ENCODE results near the gene PKDCC. TPM values are rescaled to one million over a fixed set of nuclear protein-coding genes. Genes with fewer than 3 reads are reported as not detected.

Gene PKDCC
- total and polyA plus RNA-seq, 2 experiments from 2014 or later: 270 to 278 TPM

GRCh38 chr2:42096869-42097591 lies 49.2 kb downstream of the PKDCC start:
- H3K36me3 ChIP-seq (replicated peaks; ENCODE audit: insufficient read depth, low read depth): no peaks in the 10 kb centered on the region
- H3K27ac ChIP-seq: no peak overlapping the region
- H3K9me3 ChIP-seq (ENCODE audit: low read depth): no peaks in the 10 kb centered on the region
- 78% methylated on average over 10 of the region's 10 CpGs for WGBS (ENCODE audit: low lambda C conversion rate, missing lambda C conversion rate)
- no peaks in the 10 kb centered on the region for H3K79me2 ChIP-seq
- no peak for TF ChIP-seq EZH2 (IDR thresholded peaks at IDR 0.05; ENCODE audit: borderline replicate concordance)
- TF ChIP-seq EZH2phosphoT487 (IDR thresholded peaks at IDR 0.05; ENCODE audit: low read depth, severe bottlenecking, unreplicated experiment): no peak
- TF ChIP-seq CTCF (IDR thresholded peaks at IDR 0.05; ENCODE audit: poor library complexity): no peak
- no peak overlapping the region for H2AFZ ChIP-seq
- no peak for DNase-seq (ENCODE audit: low spot score)
- H3K4me2 ChIP-seq: no peak overlapping the region
- no peaks in the 10 kb centered on the region for H4K20me1 ChIP-seq (ENCODE audit: insufficient read depth, poor library complexity, severe bottlenecking)
- H3K9me2 ChIP-seq (replicated peaks; ENCODE audit: insufficient read depth): no peaks in the 10 kb centered on the region
- H3K4me1 ChIP-seq (ENCODE audit: insufficient read depth): peaks cover 14% of the 10 kb centered on the region
- no peak overlapping the region for H3K4me3 ChIP-seq
- no peaks in the 10 kb centered on the region for H3K27me3 ChIP-seq

GRCh38 chr2:42098571-42099437 lies 51.0 kb downstream of the PKDCC start:
- Histone ChIP-seq H3K4me2 (no peak overlapping the region), H3K4me3 (no peak overlapping the region), H3K27me3 (no peaks in the 10 kb centered on the region), H3K36me3 (replicated peaks; ENCODE audit: insufficient read depth, low read depth) (no peaks in the 10 kb centered on the region), H3K9me2 (replicated peaks; ENCODE audit: insufficient read depth) (no peaks in the 10 kb centered on the region), H2AFZ (no peak overlapping the region), H3K4me1 (ENCODE audit: insufficient read depth) (peaks cover 20% of the 10 kb centered on the region), H3K27ac (no peak overlapping the region), H3K9me3 (ENCODE audit: low read depth) (no peaks in the 10 kb centered on the region), H3K79me2 (no peaks in the 10 kb centered on the region), H4K20me1 (ENCODE audit: insufficient read depth, poor library complexity, severe bottlenecking) (no peaks in the 10 kb centered on the region)
- WGBS (ENCODE audit: low lambda C conversion rate, missing lambda C conversion rate): 74% methylated on average over 9 of the region's 9 CpGs
- TF ChIP-seq EZH2 (IDR thresholded peaks at IDR 0.05; ENCODE audit: borderline replicate concordance) (no peak), CTCF (IDR thresholded peaks at IDR 0.05; ENCODE audit: poor library complexity) (no peak), EZH2phosphoT487 (IDR thresholded peaks at IDR 0.05; ENCODE audit: low read depth, severe bottlenecking, unreplicated experiment) (no peak)
- no peak for DNase-seq (ENCODE audit: low spot score)

- WGBS (ENCODE audit: low lambda C conversion rate, missing lambda C conversion rate): over 99% methylated on average over 6 of the region's 6 CpGs
- Histone ChIP-seq H3K4me3 (no peak overlapping the region), H3K27ac (no peak overlapping the region)
Measured at GRCh38 chr2:42099438-42100173, 51.8 kb downstream of the PKDCC start.

More at GRCh38 chr2:42099438-42100173, 51.8 kb downstream of the PKDCC start:
- H3K9me2 ChIP-seq (replicated peaks; ENCODE audit: insufficient read depth): no peaks in the 10 kb centered on the region
- no peaks in the 10 kb centered on the region for H3K9me3 ChIP-seq (ENCODE audit: low read depth)
- no peak overlapping the region for H3K4me2 ChIP-seq
- peaks cover 20% of the 10 kb centered on the region for H3K4me1 ChIP-seq (ENCODE audit: insufficient read depth)
- no peaks in the 10 kb centered on the region for H4K20me1 ChIP-seq (ENCODE audit: insufficient read depth, poor library complexity, severe bottlenecking)
- DNase-seq (ENCODE audit: low spot score): no peak
- no peaks in the 10 kb centered on the region for H3K27me3 ChIP-seq
- no peaks in the 10 kb centered on the region for H3K79me2 ChIP-seq
- TF ChIP-seq EZH2phosphoT487 (IDR thresholded peaks at IDR 0.05; ENCODE audit: low read depth, severe bottlenecking, unreplicated experiment) (no peak), EZH2 (IDR thresholded peaks at IDR 0.05; ENCODE audit: borderline replicate concordance) (no peak), CTCF (IDR thresholded peaks at IDR 0.05; ENCODE audit: poor library complexity) (no peak)
- no peak overlapping the region for H2AFZ ChIP-seq
- no peaks in the 10 kb centered on the region for H3K36me3 ChIP-seq (replicated peaks; ENCODE audit: insufficient read depth, low read depth)
